B cell (primary cell): ENCODE results near the gene SLC24A3. TPM values are rescaled to one million over a fixed set of nuclear protein-coding genes. Genes with fewer than 3 reads are reported as not detected.

Experiments
- ATAC-seq: fragments of 200-7000 bp; cut with Tn5 transposase; one replicate; pipeline ENCODE4 v1.10.0; 2021; ENCODE audit warnings: low read depth, mild to moderate bottlenecking, moderate number of reproducible peaks, moderate library complexity
- CTCF ChIA-PET: fragments of 350-600 bp; sonication (Branson Sonifier 250); formaldehyde crosslinking; loops from one replicate; lab custom pipeline; 2021; ENCODE audit warnings: antibody characterized with exemption, inconsistent platforms; lab: Charles Lee
- POLR2A ChIA-PET: fragments of 350-600 bp; sonication (Branson Sonifier 250); formaldehyde crosslinking; loops from one replicate; lab custom pipeline; 2021; ENCODE audit warnings: antibody characterized with exemption; lab: Charles Lee
- DNase-seq: peaks from one replicate; pipeline ENCODE4 v3.0.0; 2013
- H2AFZ ChIP-seq: 2 replicates; pipeline ENCODE4 v1.6.1; 2012; ENCODE audit warnings: mild to moderate bottlenecking, low read depth, low read length; ENCODE audit not compliant: insufficient read depth, poor library complexity, severe bottlenecking
- H3K27ac ChIP-seq, 2 donors: 1 replicate in 1 of 2; 2 replicates in 1 of 2; pipeline ENCODE4 v1.5.1; 2012 to 2013; ENCODE audit warnings: low read length in 2 of 2, mild to moderate bottlenecking in 2 of 2, moderate library complexity in 1 of 2
- H3K27me3 ChIP-seq, 4 experiments: fragments of 200-600 bp in 1 of 4; sonication (generic) in 1 of 4; replicated peaks in 1 of 4; 1 replicate in 2 of 4; 2 replicates in 2 of 4; pipeline versions ENCODE4 v1.6.1 to v1.7.0; 2013 to 2016; ENCODE audit warnings: low read length in 3 of 4, mild to moderate bottlenecking in 2 of 4, mixed read lengths in 1 of 4, moderate library complexity in 1 of 4; ENCODE audit not compliant: insufficient read depth in 4 of 4, control insufficient read depth in 3 of 4; ENCODE audit errors: control extremely low read depth in 1 of 4
- H3K36me3 ChIP-seq, 2 experiments: replicated peaks in 1 of 2; 1 replicate in 1 of 2; 2 replicates in 1 of 2; pipeline versions ENCODE4 v1.6.1 to v1.7.1; 2013; ENCODE audit warnings: low read length in 1 of 2; ENCODE audit not compliant: insufficient read depth in 2 of 2, control insufficient read depth in 1 of 2; ENCODE audit errors: control extremely low read depth in 1 of 2, extremely low read depth in 1 of 2
- H3K4me1 ChIP-seq, 2 donors: fragments of 200-600 bp in 1 of 2; sonication (generic) in 1 of 2; 1 replicate in 1 of 2; 2 replicates in 1 of 2; pipeline versions ENCODE4 v1.5.1 to v1.6.1; 2013 to 2017; ENCODE audit warnings: low read length in 2 of 2; ENCODE audit not compliant: control insufficient read depth in 2 of 2, insufficient read depth in 2 of 2
- H3K4me2 ChIP-seq: replicated peaks from 2 replicates; pipeline ENCODE3; 2012; ENCODE audit warnings: mild to moderate bottlenecking, low read depth, low read length; ENCODE audit not compliant: poor library complexity, severe bottlenecking
- H3K4me3 ChIP-seq, 5 experiments: fragments of 200-600 bp in 1 of 5; sonication (generic) in 1 of 5; 1 replicate in 3 of 5; 2 replicates in 2 of 5; pipeline versions ENCODE4 v1.5.1 to v1.7.0; 2011 to 2016; ENCODE audit warnings: low read length in 4 of 5, mild to moderate bottlenecking in 4 of 5, low read depth in 2 of 5, control low read depth in 1 of 5, moderate library complexity in 1 of 5; ENCODE audit not compliant: insufficient read depth in 1 of 5; ENCODE audit errors: control extremely low read depth in 1 of 5, extremely low read depth in 1 of 5
- H3K79me2 ChIP-seq: fragments of 200-600 bp; sonication (generic); one replicate; pipeline ENCODE4 v1.6.0; 2016; ENCODE audit warnings: low read length; ENCODE audit not compliant: control insufficient read depth, insufficient read depth
- H3K9ac ChIP-seq: fragments of 200-600 bp; sonication (generic); 2 replicates; pipeline ENCODE4 v1.6.1; 2017; ENCODE audit warnings: mild to moderate bottlenecking, low read length, moderate library complexity
- H3K9me3 ChIP-seq, 3 donors: one replicate each; pipeline versions ENCODE4 v1.6.1 to v1.7.1; 2013; ENCODE audit warnings: low read length in 2 of 3; ENCODE audit not compliant: control insufficient read depth in 2 of 3, insufficient read depth in 1 of 3; ENCODE audit errors: control extremely low read depth in 1 of 3
- H4K20me1 ChIP-seq: 2 replicates; pipeline ENCODE4 v1.6.0; 2012; ENCODE audit warnings: mild to moderate bottlenecking, low read length; ENCODE audit not compliant: insufficient read depth, control insufficient read depth, poor library complexity, severe bottlenecking
- H3K27ac Mint-ChIP-seq: one replicate; pipeline ENCODE4 v1.8.0; 2021; ENCODE audit warnings: mixed read lengths
- H3K27me3 Mint-ChIP-seq: one replicate; pipeline ENCODE4 v1.8.0; 2021; ENCODE audit warnings: mixed read lengths
- H3K4me1 Mint-ChIP-seq: one replicate; pipeline ENCODE4 v1.8.0; 2021; ENCODE audit warnings: mixed read lengths
- H3K4me3 Mint-ChIP-seq: one replicate; pipeline ENCODE4 v1.8.0; 2021; ENCODE audit warnings: mixed read lengths
- H3K9me3 Mint-ChIP-seq: one replicate; pipeline ENCODE4 v1.8.0; 2022; ENCODE audit warnings: mixed read lengths; ENCODE audit not compliant: insufficient read depth
- EZH2 ChIP-seq: IDR thresholded peaks from 2 replicates; pipeline ENCODE4 v1.6.1; 2012; ENCODE audit warnings: borderline replicate concordance, low read depth, mild to moderate bottlenecking, moderate library complexity, low read length; ENCODE audit not compliant: insufficient read depth, poor library complexity, severe bottlenecking
- WGBS: methylation state at CpG from one replicate; pipeline ENCODE4 v1.1.5; 2013; ENCODE audit warnings: missing lambda C conversion rate; ENCODE audit not compliant: insufficient coverage; 5-methylcytosine and 5-hydroxymethylcytosine counted together
- intact Hi-C: fragments of 100-400 bp; cut with micrococcal nuclease; formaldehyde crosslinking; loops from one replicate; pipeline ENCODE4 v1.10.0; 2022
- polyA plus RNA-seq: library from polyadenylated mRNA; depleted of rRNA; stranded (reverse); fragments of >200 nt; gene quantifications from 2 replicates; pipeline ENCODE4 v1.2.3, GENCODE V29; 2012
- total RNA-seq, 2 donors: library from RNA; stranded (reverse); fragments of 120-200 nt in 1 of 2; gene quantifications; 1 replicate in 1 of 2; 2 replicates in 1 of 2; pipeline versions ENCODE4 v1.2.3 to v1.2.4, GENCODE V29; 2013 to 2022
- TF ChIP-seq, protein P1 (sequence below): fragments of 200-600 bp; IDR thresholded peaks from one replicate; pipeline ENCODE4 v1.8.0; 2022; ENCODE audit warnings: antibody characterized with exemption, mild to moderate bottlenecking

SLC24A3 gene
- total and polyA plus RNA-seq, 2 donors (not counting 1 experiment from before 2014, with no cell fraction given): not detected

DNA sequence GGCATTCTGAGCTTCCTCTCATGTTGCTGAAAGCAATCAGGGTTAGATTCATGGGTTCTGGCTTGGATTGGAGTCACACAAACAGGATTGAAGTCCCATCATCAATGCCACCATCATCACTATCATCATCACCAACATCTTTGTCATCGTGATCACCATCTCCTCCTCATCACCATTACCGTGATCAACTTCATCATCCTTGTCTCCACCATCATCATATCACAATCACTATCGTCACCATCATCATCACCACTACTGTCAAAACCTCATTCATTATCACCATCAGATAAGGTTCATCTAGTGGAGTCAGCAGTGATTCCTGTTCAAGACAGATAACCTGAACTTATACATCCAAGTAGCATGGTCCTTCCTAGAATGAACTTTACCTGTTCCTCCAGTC lies 351.8 kb downstream of the SLC24A3 start:
- Mint-ChIP-seq H3K27me3 (peaks cover 12% of the 10 kb centered on the region), H3K27ac (no peak overlapping the region), H3K4me1 (no peaks in the 10 kb centered on the region), H3K4me3 (no peak overlapping the region), H3K9me3 (no peaks in the 10 kb centered on the region)
- WGBS: 98% methylated on average over 3 of the region's 3 CpGs
- Histone ChIP-seq H3K4me2 (no peak overlapping the region), H2AFZ (no peak overlapping the region), H4K20me1 (no peaks in the 10 kb centered on the region), H3K9ac (no peak overlapping the region), H3K79me2 (no peaks in the 10 kb centered on the region), H3K4me3 (no peak overlapping the region), H3K36me3 (no peaks in the 10 kb centered on the region), H3K4me1 (no peaks in the 10 kb centered on the region), H3K9me3 (peaks cover 0 to 1% (median 0%) of the 10 kb centered on the region in 3 donors), H3K27ac (no peak overlapping the region), H3K27me3 (peaks cover 0 to 10% (median 0%) of the 10 kb centered on the region in 4 experiments)
- TF ChIP-seq, protein P1, sequence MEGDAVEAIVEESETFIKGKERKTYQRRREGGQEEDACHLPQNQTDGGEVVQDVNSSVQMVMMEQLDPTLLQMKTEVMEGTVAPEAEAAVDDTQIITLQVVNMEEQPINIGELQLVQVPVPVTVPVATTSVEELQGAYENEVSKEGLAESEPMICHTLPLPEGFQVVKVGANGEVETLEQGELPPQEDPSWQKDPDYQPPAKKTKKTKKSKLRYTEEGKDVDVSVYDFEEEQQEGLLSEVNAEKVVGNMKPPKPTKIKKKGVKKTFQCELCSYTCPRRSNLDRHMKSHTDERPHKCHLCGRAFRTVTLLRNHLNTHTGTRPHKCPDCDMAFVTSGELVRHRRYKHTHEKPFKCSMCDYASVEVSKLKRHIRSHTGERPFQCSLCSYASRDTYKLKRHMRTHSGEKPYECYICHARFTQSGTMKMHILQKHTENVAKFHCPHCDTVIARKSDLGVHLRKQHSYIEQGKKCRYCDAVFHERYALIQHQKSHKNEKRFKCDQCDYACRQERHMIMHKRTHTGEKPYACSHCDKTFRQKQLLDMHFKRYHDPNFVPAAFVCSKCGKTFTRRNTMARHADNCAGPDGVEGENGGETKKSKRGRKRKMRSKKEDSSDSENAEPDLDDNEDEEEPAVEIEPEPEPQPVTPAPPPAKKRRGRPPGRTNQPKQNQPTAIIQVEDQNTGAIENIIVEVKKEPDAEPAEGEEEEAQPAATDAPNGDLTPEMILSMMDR: no peak
- TF ChIP-seq EZH2: no peak
- intact Hi-C loops: no loop called here
- ChIA-PET CTCF (no interaction called here), POLR2A (no interaction called here)
- ATAC-seq: no peak
- no peak for DNase-seq

DNA sequence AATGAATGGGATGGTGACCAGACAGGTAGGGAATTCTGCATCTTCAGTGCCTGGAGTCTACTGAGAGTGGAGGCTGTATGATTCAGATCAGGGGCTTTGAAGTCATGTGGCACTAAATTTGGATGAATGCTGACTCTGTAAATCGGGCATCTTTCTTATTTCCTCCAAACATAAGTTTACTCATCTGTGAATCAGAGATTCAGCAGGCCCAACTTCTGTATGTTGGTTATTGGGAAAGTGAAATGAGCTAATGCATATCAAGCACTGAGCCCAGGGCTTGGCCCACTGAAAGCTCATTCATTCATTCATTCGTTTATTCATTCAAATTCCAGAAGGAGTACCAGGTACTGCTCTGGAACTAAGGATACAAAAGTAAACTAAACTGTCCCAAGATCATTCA lies 353.3 kb downstream of the SLC24A3 start:
- peaks cover 0 to 6% (median 0%) of the 10 kb centered on the region in 3 donors for H3K9me3 ChIP-seq
- WGBS: 75% methylated on average over 1 of the region's 2 CpGs
- no peaks in the 10 kb centered on the region for H3K79me2 ChIP-seq
- ChIA-PET CTCF (no interaction called here), POLR2A (no interaction called here)
- no peaks in the 10 kb centered on the region for H3K4me1 ChIP-seq
- no peak overlapping the region for H3K4me3 ChIP-seq
- H2AFZ ChIP-seq: no peak overlapping the region
- H3K36me3 ChIP-seq: no peaks in the 10 kb centered on the region
- H3K9ac ChIP-seq: no peak overlapping the region
- Mint-ChIP-seq H3K4me3 (no peak overlapping the region), H3K9me3 (no peaks in the 10 kb centered on the region), H3K27ac (no peak overlapping the region), H3K27me3 (peaks cover 17% of the 10 kb centered on the region), H3K4me1 (no peaks in the 10 kb centered on the region)
- DNase-seq (no peak), ATAC-seq (no peak)
- no peak for TF ChIP-seq EZH2
- TF ChIP-seq, protein P1: no peak
- H3K27ac ChIP-seq: no peak overlapping the region
- peaks cover 0 to 10% (median 0%) of the 10 kb centered on the region in 4 experiments for H3K27me3 ChIP-seq
- intact Hi-C loops: no loop called here
- H4K20me1 ChIP-seq: no peaks in the 10 kb centered on the region
- H3K4me2 ChIP-seq: no peak overlapping the region
